ENCODE measurements around the gene RAD17.
"Not testable (repeated sequence)": the region's sequence is repeated elsewhere in the genome, so short reads cannot be mapped to it uniquely, and the experiment has no call there.

Gene RAD17, protein sequence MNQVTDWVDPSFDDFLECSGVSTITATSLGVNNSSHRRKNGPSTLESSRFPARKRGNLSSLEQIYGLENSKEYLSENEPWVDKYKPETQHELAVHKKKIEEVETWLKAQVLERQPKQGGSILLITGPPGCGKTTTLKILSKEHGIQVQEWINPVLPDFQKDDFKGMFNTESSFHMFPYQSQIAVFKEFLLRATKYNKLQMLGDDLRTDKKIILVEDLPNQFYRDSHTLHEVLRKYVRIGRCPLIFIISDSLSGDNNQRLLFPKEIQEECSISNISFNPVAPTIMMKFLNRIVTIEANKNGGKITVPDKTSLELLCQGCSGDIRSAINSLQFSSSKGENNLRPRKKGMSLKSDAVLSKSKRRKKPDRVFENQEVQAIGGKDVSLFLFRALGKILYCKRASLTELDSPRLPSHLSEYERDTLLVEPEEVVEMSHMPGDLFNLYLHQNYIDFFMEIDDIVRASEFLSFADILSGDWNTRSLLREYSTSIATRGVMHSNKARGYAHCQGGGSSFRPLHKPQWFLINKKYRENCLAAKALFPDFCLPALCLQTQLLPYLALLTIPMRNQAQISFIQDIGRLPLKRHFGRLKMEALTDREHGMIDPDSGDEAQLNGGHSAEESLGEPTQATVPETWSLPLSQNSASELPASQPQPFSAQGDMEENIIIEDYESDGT

DNA sequence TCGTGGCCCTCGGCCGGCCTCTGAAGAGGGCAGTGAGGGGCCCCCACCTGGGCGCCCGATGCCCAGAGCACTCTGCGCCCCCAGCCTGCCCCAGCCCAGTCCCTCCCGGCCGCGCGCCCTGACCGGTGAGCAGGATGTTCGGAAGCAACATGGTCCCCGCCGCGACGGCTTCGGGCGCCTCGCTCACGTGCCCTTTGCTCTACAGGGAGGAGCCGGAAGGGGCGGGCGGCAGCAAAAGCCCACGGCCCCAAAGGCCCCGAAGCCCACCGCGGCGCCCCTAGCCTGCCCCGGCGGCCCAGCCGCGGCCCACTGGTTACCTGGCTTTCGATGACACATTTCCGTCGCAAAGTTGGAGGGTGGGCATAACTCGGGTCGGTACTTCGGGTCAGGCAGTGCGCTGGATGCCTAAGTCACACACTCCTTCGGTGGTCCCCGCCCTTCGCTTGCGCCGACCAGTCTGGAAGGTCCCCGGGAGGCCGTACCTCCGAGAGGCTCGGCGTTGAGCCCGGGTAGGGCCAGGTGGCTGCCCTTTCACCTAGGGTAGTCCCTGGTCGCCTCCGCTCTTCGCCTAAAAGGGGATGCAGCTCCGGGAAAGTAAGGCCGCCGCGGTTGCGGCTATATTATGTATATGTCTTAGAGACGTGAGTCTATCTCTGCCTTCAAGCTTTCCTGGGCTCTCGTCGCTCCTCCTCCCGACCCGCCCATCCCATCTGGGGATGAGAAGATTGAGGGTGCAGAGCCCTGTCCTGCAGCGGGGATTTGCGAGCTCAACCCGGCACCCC lies at the start of gene RAD17, which contains the start of the genes AK6 and TAF9:
RAD17 (plus strand) TSS at position 479 of the 782 bp plus-strand sequence. CDS start 2,391 bp downstream, outside the sequence.
AK6 (minus strand) TSS at position 181 of the 782 bp plus-strand sequence; CDS start at position 151, 30 bp downstream.
TAF9 (minus strand) TSS at position 181 of the 782 bp plus-strand sequence. CDS start 3,783 bp downstream, outside the sequence.
- peak; percentile 85 for DNase-seq

DNA sequence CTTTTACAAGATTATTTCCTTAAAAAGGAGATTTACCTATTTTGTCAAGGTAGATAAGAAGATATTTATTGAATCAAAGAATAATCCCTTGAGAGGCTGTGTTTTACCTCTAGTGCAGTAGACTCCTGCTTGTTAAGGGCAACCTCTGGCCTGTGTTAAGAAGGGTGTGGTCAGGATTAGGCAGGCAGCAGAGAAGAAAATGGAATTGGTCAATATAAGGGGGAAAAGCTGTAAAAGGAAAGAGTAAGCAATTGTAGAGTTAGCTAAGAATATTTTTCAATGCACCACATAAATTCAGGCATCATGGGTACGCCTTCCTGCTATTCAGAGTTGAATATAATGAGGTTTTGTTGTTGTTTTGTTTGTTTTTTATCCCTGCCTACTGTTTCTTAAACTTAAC lies 43.3 kb upstream of the RAD17 start:
- DNase-seq, result no peak

DNA sequence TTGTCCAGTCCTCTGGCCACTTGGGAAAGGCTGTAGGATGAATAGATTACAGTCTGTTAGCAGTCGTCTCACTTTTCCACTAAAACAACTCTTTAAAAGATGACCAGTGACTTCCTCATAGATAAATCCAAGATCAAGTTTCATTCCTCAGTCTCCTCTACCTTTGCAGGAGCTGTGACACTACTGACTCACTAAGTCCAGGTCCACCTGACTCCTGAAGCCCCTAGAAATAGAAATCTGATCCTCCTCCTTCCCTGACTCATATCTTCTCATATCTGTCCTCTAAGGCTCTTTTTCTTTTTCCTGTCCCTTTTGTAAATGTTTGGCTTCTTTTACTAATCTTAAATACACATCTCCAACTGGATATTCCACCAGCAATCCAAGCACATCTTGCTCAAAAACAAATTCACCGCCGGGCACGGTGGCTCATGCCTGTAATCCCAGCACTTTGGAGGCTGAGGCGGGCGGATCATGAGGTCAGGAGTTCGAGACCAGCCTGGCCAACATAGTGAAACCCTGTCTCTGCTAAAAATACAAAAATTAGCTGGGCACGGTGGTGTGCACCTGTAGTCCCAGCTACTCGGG lies 39.6 kb upstream of the RAD17 start:
- no peak for DNase-seq

GRCh38 chr5:69331528-69332445 lies 37.8 kb upstream of the RAD17 start:
- DNase-seq, result no peak

GRCh38 chr5:69333668-69334315 lies 35.8 kb upstream of the RAD17 start:
- DNase-seq, result not testable (repeated sequence)

GRCh38 chr5:69334793-69335268 lies 34.8 kb upstream of the RAD17 start:
- DNase-seq, result peak; percentile 28

DNA sequence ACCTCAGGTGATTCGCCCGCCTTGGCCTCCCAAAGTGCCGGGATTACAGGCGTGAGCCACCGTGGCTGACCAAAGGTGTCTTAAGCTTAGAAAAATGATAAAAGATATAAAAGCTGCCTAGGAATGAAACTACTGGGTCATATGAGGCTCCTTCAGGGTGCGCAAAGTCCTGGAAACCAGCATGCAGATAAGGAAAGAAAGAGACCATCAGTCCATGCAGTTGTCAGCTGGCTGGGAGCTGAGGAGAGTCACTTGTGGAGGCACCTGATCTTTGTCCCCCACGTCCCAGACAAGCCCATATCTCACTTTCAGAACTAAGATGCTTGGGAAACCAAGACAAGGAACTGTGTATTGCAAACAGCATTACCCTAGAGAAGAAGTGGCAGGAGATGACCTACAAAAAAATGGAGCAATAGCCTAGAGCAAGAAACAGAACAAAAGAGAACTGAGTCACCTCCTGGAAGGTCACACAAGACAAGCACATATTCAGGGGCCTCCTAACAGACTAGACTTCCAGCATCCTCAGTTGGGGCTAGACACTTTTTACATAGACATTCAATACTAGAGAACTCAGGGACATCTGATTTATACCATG lies 34.2 kb upstream of the RAD17 start:
- DNase-seq, result no peak

DNA sequence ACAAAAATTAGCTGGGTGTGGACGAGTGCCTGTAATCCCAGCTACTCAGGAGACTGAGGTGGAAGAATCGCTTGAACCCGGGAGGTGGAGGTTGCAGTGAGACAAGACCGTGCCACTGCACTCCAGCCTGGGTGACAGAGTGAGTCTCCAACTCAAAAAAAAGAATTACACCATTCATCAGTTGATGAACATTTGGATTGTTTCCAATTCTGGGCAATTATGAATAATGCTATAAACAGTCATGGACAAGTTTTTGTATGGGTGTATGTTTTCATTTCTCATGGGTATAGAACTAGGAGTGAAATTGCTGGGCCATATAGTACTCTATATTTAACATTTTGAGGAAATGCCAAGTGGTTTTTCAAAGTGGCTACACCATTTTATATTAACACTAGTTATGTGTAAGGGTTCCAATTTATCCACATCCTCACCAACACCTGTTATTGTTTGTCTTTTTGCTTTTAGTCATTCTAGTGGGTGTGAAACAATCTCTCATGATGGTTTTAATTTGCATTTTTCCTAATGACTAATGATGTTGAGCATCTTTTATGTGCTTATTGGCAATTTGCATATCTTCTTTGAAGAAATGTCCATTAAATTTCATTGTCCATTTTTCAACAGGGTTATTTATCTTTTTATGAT lies 28.0 kb upstream of the RAD17 start:
- DNase-seq, result no peak

DNA sequence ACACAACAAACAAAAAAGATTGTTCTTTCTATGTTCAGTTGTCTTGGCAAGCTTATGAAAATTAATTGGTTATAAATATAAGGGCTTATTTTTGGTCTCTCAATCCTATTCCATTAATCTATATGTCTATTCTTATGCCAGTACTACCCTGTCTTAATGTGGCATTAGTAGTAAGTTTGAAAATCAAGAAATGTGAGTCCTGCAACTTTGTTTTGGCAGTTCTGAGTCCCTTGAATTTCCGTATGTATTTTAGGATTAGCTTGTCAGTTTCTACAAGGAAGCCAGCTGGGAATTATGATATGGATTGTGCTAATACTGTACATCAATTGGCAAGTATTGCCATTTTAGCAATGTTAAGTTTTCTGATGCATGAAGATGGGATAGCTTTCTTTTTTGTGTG lies 26.5 kb upstream of the RAD17 start:
- no peak for DNase-seq

DNA sequence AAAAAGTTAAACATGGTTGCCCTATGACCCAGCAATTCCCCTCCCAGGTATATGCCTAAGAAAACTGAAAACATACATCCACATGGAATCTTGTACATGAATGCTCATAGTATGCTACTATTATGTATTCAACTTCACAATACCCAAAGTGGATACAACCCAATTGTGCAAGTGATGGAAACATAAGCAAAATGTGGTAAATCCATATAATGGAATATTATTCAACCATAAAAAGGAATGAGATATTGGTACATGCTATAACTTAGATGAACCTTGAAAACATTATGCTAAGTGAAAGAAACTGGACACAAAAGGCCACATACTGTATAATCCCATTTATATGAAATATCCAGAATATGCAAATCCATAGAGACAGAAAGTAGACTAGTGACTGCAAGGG lies 19.0 kb upstream of the RAD17 start:
- DNase-seq, result no peak

- no peak for DNase-seq
Observed at GRCh38 chr5:69359699-69360098, 9.9 kb upstream of the RAD17 start.

- no peak for DNase-seq
Observed at GRCh38 chr5:69360442-69360841, 9.2 kb upstream of the RAD17 start.

DNA sequence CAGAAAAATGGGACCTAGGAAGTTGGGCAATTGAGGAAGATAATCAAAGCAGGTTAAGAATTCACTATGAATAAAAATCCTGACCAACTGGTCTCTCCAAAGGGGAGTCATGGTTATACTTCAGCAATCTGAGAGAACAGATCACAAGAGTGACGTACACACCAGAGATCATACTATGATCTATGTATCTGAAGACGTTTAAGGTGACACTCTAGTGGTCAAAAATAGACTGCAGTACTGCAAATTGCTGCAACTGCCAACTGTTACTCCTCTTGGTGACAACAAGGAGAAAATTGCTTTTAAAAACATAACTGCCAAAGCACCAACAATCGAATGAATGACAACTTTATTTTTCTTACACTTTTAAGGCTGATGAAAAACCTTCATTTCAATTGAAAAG lies 5.2 kb upstream of the RAD17 start:
- no peak for DNase-seq

GRCh38 chr5:69364850-69365249 lies 4.8 kb upstream of the RAD17 start:
- no peak for DNase-seq

- no peak for DNase-seq
Observed at GRCh38 chr5:69367697-69368279, 1.8 kb upstream of the RAD17 start.

DNA sequence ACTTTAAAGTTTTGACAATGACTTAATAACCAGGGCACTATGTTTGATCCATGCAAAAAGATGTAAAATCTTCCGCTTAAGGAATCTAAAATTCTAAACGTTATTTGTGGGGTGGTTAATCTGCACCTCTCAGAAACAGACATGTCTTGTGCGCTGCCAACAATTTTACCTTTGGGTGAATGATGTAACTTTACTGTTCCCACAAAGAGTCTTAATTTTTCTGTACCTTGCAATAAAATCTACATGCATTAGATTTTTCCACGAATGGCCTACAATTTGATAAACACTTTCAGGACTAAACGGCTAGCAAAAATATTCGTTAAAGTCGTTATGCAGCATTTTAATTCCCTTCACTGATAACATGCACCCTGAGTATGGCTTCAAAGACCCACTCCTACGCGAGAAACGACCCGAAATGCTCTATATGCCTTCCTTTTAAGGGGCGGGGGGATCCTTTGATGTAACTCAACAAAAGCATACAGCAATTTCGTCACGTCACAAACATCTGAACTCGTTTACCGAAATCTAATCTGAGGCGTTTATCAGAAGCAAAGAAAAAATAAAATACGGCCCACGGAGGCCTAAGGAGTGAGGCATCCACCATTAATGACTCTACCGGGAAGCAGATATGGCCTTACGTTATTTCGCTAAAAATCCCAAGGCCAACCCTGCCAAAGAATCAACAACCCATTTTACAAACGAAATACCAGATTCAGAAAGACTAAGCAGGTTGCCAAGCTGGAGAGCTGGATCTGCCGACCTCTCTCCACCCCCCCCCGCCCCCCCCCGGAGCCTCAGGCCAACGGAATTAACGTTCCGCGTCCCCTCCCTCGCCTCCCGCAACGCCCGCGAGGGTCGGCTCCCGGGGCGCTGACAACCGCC lies 919 bp upstream of the RAD17 start:
- no peak for DNase-seq

DNA sequence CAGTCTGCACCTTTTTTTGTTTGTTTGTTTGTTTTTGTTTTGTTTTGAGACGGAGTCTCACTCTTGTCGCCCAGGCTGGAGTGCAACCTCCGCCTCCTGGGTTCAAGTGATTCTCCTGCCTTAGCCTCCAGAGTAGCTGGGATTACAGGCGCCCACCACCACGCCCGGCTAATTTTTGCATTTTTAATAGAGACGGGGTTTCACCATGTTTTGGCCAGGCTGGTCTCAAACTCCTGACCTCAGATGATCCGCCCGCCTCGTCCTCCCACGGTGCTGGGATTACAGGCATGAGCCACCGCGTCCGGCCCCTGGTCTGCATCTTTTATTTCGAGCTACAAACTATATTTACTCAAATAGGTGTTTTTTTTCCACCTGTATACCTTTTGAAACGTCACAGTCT lies 717 bp downstream of the RAD17 start:
- not testable (repeated sequence) for DNase-seq

GRCh38 chr5:69372394-69372793 lies 2.8 kb downstream of the RAD17 start:
- no peak for DNase-seq

All from NCI-H526 treated with DMSO at 0.1 percent for 48 hours (cell line).